HL-60/S4 (cell line): ENCODE data around the gene CYTH4.

Experiments
- in situ Hi-C: fragments of 300-500 bp; cut with MboI; formaldehyde crosslinking; loops from 2 replicates; pipeline ENCODE4 v1.14.3; 2022; ENCODE audit warnings: low sequenced_read_pairs

CYTH4 gene

DNA sequence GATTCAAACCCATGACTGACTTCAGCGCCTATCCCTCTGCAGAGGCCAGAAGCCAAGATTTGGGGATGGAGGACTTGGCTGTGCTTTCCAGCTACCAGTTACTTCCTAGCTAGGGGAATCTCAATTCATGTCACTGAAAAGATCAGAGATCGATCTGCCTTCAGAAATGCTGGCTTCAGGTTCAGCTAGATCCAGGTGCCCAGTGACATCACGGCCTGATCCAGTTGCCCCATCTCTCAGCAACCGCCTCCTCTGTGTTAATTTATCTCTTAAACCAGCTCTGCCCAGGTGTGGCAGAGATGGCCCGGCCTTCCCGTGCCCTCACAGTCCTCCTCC, 24.2 kb downstream of the CYTH4 start:
- in situ Hi-C loops: no loop called here

DNA sequence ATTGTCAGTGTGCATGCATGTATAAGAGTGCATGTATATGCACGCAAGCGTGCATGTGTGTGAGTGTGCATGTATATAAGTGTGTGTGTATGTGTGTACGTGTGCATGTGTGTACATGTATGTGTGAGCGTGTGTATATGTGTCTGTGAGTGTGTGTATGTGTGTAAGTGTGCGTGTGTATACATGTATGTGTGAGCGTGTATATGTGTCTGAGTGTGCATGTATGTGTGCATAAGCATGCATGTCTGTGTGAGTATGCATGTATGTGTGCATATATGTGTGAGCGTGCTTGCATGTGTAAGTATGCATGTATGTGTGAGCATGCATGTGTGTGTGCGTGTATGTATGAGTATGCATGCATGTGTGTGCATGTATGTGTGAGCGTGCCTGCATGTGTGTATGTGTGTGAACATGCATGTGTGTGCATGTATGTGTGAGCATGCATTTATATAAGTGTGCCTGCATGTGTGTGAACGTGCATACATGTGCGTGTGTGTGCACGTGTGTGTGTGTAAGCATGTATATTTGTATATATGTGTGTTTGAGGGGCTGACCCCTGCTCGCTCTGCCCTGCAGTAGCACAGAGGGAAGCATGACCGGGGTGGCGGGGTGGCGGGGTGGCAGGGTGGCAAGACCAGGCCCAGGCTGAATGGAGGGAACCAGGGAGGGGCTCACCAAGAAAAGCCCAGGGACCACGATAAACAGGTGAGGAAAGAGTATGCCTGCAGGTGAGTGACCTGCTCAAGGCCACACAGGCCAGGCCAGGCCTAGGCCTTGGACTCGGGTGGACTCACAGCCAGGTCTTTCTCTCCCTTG, 26.3 kb downstream of the CYTH4 start:
- in situ Hi-C loops: no loop called here

DNA sequence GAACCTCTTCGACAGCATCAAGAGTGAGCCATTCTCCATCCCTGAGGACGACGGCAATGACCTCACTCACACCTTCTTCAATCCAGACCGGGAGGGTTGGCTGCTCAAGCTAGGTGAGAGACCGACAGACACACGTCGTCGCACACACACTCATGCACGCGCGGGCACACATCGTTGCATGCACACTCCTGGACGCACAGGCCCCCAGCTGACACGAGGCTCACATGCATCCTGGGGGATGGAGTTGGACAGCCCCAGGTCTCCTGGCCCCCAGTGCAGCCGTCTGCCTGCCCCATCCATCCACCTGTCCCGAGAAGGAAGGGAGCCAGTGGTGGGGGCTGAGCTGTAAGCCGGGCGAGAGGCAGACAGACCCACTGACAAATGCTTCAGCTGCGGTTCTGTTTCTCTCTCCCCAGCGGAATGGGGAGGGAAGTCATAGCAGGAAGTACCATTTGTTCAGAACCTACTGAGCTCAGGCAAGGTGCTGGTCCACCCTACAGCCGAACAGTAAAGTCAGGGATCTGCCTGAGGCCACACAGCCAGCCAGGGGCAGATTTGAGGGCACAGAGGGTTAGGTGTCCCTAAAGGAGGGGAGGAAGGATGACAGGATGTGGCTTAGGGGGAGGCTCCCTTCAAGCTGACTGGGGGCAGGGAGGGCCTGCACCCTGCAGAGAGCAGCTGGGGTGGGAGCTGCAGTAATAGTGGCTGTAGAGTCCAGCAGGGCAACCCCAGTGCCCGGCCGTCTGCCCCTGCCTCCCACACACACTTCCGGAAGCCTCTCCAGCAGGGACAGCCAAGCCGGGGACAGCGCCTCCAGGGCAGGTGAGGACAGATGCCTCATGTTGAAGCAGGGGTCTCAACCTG, 27.1 kb downstream of the CYTH4 start:
- in situ Hi-C loops: loop anchor here (5.0 kb wide), 1 partner anchor 42 kb away; no protein-coding TSS in a partner anchor

DNA sequence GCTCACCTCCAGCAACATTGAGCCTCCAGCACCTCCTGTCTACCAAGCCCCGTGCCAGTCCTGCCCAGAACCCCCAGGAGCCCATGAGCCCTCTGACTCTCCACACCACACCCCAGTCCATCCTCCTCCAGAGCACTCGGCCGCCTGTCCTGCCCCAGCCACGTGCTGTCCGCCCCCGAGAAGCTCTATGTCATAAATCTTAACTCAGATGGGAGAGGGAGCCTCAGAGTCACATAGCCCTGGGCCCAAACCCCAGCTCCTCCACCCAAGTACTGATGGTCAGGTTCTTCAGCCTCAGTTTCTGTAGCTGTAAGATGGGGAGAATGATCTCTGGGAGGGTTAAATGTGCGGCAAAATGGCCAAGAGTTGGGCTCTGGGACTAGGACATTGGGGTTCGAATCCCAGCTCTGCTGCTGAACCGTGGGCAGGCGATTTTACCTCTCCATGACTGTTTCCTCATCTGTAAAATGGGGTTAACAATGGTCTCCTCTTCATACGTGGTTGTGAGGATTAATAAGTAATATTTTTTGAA, 27.8 kb downstream of the CYTH4 start:
- in situ Hi-C loops: loop anchor here (5.0 kb wide), 1 partner anchor 43 kb away; no protein-coding TSS in a partner anchor

DNA sequence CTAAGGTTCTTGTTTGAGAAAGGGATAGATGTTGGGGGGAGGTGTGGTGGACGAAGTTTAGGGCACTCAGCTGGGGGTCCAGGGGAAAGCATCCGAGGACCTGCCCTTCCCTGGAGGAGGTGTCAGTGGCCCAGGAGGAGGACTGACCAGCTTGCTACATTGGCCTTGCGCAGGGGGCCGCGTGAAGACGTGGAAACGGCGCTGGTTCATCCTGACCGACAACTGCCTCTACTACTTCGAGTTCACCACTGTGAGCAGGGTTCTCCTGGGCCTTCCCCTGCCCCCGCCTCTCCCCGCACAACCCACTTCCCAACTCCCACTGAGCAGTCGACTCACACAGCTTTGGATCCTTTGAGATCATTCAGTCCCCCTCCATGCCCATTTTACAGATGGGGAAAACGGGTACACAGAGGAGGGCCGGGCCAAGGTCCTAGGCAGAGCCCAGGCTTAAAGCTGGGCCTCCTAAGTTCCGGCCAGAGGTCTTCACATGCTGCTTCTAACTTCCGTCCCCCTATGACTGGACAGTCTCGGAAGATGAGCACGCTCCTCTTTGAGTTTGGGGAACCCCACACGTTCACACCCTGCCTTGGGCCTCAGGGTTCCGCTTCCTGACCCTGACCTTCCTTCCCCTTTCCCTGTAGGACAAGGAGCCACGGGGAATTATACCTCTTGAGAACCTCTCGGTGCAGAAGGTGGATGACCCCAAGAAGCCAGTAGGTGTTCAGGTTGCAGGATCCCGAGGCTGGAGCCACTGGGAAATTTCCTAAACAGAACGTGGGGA, 28.7 kb downstream of the CYTH4 start:
- in situ Hi-C loops: loop anchor here (5.0 kb wide), 1 partner anchor 44 kb away; no protein-coding TSS in a partner anchor

DNA sequence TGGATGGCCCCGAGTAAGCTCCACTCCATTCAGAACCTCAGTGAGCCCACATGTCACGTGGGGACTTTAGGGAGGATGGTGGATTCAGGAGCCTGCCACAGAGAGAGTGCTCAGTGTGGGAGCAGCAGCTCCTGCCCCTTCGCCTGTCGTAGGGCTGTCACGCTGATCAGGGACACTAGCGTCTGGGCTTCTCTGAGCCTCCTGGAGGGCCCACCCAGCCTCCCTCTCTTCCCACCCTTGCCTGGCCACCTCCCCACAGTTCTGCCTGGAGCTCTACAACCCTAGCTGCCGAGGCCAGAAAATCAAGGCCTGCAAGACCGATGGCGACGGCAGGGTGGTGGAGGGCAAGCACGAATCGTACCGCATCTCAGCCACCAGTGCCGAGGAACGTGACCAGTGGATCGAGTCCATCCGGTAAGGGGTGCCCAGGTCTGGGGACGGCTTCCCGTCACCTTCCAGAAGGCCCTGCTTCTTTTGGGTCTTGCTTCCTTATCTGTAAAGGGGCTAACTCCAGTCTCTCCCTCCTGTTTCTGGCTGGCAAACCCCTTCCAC, 29.5 kb downstream of the CYTH4 start:
- in situ Hi-C loops: loop anchor here (5.0 kb wide), 1 partner anchor 45 kb away; no protein-coding TSS in a partner anchor

DNA sequence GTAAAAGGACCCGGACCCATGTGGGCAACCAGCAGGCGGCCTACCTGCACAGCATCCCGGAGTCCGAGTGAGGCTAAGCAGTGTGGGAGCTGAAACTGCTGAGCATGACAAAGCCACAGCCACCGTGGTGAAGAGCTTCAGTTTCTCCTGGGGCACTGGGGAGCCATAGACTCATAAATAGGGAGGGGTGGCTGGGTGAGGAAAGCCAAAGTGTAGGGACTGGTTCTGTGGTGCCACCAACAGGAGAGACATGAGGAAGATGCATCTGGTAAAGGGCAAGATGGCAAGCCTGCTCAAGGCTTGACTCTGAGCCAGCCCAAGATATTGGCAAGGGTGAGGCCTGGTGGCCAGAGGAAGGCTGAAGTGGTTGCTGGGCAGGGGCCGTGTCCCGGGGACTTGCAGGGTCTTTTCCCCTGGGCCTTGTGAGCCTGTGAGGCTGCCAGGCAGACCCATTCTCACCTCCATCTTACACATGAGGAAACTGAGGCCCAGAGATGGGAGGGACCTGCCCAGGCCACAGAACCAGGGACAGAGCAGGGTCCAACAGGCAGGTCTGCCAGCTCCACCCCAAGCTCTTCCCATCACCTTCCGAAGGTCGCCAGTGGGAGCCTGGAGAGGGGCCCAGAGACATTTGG, 30.4 kb downstream of the CYTH4 start:
- in situ Hi-C loops: loop anchor here (5.0 kb wide), 1 partner anchor 45 kb away; no protein-coding TSS in a partner anchor

DNA sequence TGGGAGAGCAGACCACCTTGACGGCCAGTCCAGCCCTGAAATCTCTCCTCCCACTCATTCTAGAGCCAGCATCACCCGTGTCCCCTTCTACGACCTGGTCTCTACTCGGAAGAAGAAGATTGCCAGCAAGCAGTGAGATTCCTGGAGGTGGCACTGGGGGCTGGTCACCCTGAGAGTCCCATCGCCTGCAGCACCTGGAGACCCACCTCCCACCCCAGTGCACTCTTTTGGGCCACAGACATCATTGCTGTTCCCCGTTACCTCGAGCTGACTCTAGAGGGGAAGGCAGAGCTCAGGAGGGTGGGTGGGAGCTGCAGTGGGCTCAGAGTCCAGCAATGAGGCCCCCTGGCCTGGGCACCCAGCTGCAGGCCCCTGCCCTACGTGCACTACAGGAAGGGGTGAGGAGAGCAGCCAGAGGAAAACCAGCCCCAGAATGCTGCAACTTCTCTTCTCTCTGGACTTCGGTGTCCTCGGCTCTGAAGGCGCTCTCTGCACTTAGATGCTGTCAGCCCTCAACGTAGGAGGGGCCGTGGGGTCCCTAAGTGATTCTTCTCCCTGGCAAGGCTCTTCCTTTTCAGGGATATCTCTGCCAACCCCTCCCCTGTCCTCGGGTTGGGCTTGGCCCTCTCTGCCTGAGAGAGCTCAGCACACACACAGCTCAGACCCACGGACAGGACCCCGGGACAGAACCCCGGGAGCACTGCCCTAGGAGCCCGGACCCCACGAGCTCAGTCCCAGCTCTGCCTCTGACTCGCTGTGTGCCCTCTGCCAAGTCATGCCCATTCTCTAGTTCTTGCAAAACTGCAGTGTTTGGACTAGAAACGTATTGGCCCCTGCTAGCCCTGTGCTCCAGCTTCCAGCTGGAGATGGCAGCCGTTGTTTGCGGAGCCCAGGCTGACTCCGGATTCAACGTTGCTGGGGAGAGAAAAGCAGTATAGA, 31.3 kb downstream of the CYTH4 start:
- in situ Hi-C loops: loop anchor here (5.0 kb wide), 1 partner anchor 46 kb away; no protein-coding TSS in a partner anchor

DNA sequence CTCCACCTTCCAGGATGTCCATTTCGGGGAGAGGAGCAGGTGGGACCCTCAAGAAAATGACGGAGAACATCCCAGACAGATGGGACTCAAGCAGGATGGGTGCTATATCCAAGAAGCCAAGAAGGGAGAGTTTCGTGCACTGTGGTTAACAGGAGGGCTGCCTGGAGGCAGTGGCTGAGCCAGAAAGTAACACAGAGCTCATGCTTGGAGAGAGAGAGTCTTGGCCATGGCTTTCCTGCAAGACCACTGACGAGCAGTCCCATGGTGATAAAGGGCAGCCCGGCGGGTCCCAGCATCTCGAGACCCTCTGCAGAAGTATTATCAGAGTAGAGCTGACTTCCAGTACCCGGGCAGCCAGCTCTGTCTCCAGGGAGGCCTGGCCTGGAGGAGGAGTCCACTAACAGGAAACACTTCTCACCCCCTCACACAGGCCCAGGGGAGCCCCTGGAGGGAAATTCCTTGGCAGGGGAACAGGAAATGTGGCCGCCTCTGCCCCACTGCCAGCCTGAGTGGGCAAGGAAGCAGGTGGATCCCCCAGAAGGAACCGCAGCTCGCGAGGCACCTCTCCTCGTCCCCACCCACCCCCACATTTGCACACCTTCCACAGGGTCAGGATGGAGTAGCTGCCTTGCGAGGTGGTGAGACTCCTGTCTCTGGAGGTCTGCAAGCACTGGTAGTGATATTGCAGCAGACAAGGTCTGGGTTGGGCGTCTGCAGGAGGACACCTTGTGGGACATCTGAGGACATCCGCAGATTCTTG, 32.2 kb downstream of the CYTH4 start:
- in situ Hi-C loops: loop anchor here (5.0 kb wide), 1 partner anchor 47 kb away; no protein-coding TSS in a partner anchor

DNA sequence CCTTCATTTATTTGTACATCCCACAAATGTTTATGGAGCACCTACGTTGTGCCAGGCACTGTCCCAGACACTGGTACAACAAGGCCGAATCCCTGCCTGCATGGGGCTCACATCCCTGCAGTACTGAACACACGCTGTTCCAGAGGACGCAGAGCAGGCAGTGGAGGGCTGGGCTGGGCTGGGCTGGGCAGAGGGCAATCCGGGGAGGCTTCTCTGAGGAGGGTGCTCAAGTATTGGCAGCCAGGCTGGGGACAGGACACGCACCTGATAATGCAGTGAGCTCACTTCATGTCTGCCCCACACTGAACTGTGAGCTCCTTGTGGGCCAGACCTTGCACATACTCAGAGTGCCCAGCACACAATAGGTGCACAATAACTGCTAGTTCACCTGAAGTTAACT, 34.1 kb downstream of the CYTH4 start:
- in situ Hi-C loops: no loop called here

DNA sequence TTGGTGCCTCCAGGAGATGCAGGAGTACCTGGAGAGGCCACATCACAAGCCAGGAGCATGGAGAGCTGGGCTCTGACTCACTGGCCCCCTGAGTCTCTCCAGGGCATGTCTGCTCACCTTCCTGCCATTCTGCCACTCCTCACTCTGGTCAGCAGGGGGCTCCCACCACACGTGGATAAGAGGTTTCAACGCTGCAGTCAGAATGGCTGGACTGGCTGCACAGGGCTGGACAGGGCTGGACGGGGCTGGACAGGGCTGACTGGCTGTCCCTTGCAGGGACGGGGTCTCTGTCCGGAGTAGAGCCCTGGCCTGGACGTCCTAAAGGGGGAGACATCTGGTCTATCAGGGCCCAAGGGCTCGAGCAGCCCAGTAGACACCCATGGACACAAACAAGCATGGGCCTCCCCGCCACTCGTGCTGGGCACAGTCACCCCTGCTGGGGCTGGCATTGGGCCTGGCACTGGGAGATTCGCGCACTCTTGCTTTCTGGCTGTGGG, 34.6 kb downstream of the CYTH4 start:
- in situ Hi-C loops: no loop called here

DNA sequence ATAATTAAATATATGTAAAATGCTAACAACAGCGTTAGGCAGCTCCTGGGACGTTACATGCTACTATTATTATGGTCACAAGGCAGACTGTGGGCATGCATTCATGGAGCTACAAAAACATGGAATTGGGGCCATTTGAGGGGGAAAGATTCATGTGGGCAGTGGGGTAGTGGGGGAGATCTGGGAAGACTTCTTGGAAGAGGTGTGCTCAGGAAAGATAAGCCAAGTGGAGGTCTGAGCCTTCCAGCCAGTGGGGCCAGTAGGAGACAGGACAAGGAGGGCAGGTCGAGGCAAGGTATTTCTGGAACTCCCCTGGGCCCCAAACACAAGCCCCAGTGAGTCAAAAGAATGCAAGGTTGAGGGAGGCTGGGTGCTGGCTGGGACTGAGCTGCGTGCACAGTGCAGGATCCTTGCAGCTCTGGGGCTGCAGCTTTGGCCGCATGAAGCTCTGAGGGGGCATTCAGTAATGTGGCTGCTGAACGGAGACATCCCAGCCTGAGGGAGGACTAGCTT, 35.4 kb downstream of the CYTH4 start:
- in situ Hi-C loops: no loop called here

DNA sequence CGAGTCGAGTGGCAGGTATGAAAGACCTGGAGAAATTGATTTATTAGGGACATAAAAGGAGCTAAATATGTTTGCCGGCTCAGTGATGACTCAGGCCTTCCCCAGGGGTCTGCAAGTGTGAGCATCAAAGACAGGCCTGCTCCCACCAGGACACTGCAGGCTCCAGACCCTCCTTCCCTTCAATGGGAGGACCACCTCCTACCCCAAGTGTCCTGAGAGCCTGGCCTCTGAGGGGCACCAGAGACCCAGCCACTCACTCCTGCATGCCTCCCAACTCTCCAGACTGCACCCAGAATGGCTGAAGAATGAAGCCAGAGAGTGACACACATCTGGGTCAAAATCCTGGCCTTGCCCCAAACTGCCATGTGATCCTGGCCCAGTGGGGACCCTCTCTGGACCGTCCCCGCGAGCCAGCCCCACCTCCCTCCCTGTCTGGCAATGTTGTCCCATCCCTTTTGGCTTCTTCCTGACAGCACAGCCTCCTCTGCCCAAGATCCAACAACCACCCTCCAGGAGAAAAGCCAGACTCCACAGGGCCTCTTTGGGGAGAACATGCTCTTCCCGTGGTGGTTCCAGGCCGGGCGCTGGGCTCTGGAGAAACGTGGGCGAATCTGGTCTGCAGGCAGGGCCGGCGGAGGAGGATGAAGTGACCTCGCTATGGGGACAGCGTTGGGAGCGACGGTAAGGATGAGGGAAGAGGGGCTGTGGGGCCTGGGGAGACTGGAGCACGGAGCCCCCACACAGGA, 36.2 kb downstream of the CYTH4 start:
- in situ Hi-C loops: no loop called here

DNA sequence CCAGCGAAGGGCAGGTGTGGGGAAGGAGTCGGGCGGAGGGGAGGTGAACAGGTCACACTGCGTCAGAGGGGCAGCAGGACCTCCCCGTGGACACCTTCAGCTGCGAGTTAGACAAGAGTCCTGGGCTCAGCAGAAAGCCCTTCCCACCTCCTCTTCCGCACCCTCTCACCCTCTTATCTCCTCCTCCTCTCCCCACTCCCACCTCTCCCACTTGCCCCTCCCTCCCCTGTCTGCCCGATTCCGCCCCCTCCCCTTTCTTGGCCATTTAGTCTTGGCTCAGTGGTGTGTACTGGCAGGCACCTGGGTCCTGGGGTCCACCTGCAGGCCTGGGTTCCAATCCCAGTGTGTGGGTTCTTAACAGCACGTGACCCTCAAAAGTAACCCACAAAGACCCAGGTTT, 37.2 kb downstream of the CYTH4 start:
- in situ Hi-C loops: no loop called here

DNA sequence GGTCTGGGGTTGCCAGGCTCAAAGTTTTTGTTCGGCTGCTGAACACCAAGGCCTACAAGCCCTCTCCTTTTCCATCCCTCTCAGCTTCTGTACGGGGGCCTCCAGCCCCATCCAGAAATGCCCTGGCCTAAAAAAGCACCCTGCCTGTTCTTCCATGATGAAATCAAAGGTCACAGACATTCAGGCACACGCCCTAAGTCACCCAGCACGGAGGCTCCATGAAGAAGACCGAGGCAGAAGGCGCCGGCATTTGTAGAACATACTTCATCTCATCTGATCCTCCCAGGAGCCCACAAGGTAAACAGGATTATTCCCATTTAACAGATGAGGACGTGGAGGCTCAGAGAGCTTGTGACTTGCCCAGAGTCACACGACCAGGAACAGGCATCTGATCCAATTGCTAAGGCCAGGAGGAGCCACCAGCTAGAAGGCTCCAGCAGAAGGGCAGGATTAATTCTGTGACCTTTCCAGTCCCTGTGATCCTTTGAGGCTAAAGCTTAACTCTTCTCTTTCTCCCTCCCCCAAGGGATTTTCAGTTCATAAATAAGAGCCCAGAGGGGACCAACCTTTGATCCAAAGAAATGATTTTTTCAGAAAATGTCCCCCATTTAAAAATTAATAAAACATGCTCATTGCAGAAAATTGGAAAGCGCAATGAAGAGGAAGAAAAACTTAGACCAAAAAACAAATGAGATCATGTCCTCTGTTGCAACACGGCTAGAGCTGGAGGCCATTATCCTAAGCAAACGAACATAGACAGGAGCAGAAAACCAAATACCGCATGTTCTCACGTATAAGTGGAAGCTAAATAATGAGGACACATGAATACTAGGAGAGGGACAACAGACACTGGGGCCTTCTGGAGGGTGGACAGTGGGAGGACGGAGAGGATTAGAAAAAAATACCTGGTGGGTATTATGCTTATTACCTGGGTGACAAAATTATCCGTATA, 38.7 kb downstream of the CYTH4 start:
- in situ Hi-C loops: loop anchor here (5.0 kb wide), 1 partner anchor 126 kb away; no protein-coding TSS in a partner anchor
